DND-41 (cell line): ENCODE results near the gene HDAC11.

Experiments
- CTCF ChIP-seq: IDR thresholded peaks from 2 replicates; pipeline ENCODE4 v1.5.1; 2012; ENCODE audit warnings: borderline replicate concordance, low read length, moderate library complexity, mild to moderate bottlenecking; ENCODE audit not compliant: poor library complexity, severe bottlenecking; ENCODE audit errors: extremely low read depth
- EZH2 ChIP-seq: IDR thresholded peaks from 3 replicates; pipeline ENCODE4 v1.6.1; 2012; ENCODE audit warnings: borderline replicate concordance, low read depth, mild to moderate bottlenecking, moderate library complexity, low read length, inconsistent platforms; ENCODE audit not compliant: severe bottlenecking

- TF ChIP-seq CTCF = no peak
- TF ChIP-seq EZH2 = no peak
Observed at GRCh38 chr3:13497386-13497785, 17.3 kb downstream of the HDAC11 start.
